ENCODE data around the gene AQP2. TPM values are rescaled to one million over a fixed set of nuclear protein-coding genes. Genes with fewer than 3 reads are reported as not detected.

The AQP2 gene
- total and polyA plus RNA-seq, 2 of the 4 experiments (the other 2 are of a cell fraction), result not detected

DNA sequence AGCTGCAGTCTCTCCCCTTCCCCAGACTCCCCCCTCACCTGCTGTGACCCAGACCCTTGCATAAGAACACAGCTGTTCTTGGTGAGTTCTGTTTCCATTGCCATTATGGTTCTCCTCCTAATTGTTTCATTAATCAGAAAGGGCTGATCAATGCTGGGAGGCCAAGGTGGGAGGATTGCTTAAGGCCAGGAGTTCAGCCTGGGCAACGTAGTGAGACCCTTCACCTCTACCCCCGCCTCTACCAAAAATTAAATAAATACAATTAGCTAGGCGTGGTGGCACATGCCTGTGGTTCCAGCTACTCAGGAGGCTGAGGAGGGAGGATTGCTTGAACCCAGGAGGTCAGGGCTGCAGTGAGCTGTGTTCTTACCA is 29.6 kb upstream of the AQP2 start:
- ATAC-seq (ENCODE audit: low read depth), result no peak
- ChIA-PET CTCF (no interaction called here), POLR2A (ENCODE audit: unreplicated experiment) (interaction anchor here (0.5 kb wide), 1 partner anchor 295 kb away, joined by 5 read pairs; no protein-coding TSS in a partner anchor)
- in situ Hi-C loops (cut with MboI; ENCODE audit: low sequenced_read_pairs), result no loop called here
- no TSS peak for BruUV-seq (replicated peaks)
- H3K4me1 ChIP-seq (ENCODE audit: control insufficient read depth, insufficient read depth, low read length), result no peaks in the 10 kb centered on the region
- no peaks in the 10 kb centered on the region for H3K36me3 ChIP-seq (ENCODE audit: control insufficient read depth, insufficient read depth, low read length)
- no peak overlapping the region for H4K91ac ChIP-seq (ENCODE audit: insufficient read depth, low read depth, low read length)
- no peak for DNase-seq
- intact Hi-C loops (cut with micrococcal nuclease), result no loop called here
- no peak overlapping the region for H2BK5ac ChIP-seq (ENCODE audit: low read depth, low read length, poor library complexity, severe bottlenecking)
- H3K79me1 ChIP-seq (ENCODE audit: low read depth in 1 of 2, low read length in 2 of 2), result no peaks in the 10 kb centered on the region; a peak in 1 of 4 replicates
- H2AK5ac ChIP-seq (ENCODE audit: low read depth, low read length), result no peak overlapping the region
- no peak overlapping the region for H2AK9ac ChIP-seq (replicated peaks; ENCODE audit: low read depth, low read length, poor library complexity)
- H3K4ac ChIP-seq (ENCODE audit: low read depth, low read length), result no peak overlapping the region
- no peaks in the 10 kb centered on the region for H4K20me1 ChIP-seq (ENCODE audit: insufficient read depth, low read length)
- WGBS, 2 experiments (ENCODE audit: extremely low coverage in 2 of 2, insufficient read length in 1 of 2), result no CpG with 5 or more reads among the region's 3 CpGs
- no peak overlapping the region for H3K56ac ChIP-seq (ENCODE audit: extremely low read depth, insufficient read depth, low read length)
- TF ChIP-seq MAZ (IDR thresholded peaks at IDR 0.05; ENCODE audit: borderline replicate concordance, low read depth, low read length) (no peak), RCOR1 (IDR thresholded peaks at IDR 0.05; ENCODE audit: insufficient replicate concordance, low read length) (no peak), CHD1 (IDR thresholded peaks at IDR 0.05; ENCODE audit: low read depth, low read length) (no peak), MAFK (IDR thresholded peaks at IDR 0.05; ENCODE audit: low read depth, low read length) (no peak), RFX5 (IDR thresholded peaks at IDR 0.05; ENCODE audit: low read depth, low read length) (no peak), MXI1 (IDR thresholded peaks at IDR 0.05; ENCODE audit: borderline replicate concordance, low read depth, low read length) (no peak), BHLHE40 (IDR thresholded peaks at IDR 0.05; ENCODE audit: low read depth, low read length) (no peak), NFE2L2 (IDR thresholded peaks at IDR 0.05; ENCODE audit: low read depth, low read length) (no peak), FOS (IDR thresholded peaks at IDR 0.05; ENCODE audit: low read depth, low read length) (no peak), POLR2A (IDR thresholded peaks at IDR 0.05; ENCODE audit: low read depth, low read length) (no peak), CEBPB (IDR thresholded peaks at IDR 0.05; ENCODE audit: low read depth, low read length) (no peak), SMC3 (IDR thresholded peaks at IDR 0.05; ENCODE audit: low read depth, low read length) (no peak), RAD21 (IDR thresholded peaks at IDR 0.05; ENCODE audit: low read length) (no peak)
- TF ChIP-seq, protein P1, sequence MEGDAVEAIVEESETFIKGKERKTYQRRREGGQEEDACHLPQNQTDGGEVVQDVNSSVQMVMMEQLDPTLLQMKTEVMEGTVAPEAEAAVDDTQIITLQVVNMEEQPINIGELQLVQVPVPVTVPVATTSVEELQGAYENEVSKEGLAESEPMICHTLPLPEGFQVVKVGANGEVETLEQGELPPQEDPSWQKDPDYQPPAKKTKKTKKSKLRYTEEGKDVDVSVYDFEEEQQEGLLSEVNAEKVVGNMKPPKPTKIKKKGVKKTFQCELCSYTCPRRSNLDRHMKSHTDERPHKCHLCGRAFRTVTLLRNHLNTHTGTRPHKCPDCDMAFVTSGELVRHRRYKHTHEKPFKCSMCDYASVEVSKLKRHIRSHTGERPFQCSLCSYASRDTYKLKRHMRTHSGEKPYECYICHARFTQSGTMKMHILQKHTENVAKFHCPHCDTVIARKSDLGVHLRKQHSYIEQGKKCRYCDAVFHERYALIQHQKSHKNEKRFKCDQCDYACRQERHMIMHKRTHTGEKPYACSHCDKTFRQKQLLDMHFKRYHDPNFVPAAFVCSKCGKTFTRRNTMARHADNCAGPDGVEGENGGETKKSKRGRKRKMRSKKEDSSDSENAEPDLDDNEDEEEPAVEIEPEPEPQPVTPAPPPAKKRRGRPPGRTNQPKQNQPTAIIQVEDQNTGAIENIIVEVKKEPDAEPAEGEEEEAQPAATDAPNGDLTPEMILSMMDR (conservative IDR thresholded peaks at IDR 0.05; ENCODE audit: low read depth, low read length), result no peak
- TF ChIP-seq, protein P2, sequence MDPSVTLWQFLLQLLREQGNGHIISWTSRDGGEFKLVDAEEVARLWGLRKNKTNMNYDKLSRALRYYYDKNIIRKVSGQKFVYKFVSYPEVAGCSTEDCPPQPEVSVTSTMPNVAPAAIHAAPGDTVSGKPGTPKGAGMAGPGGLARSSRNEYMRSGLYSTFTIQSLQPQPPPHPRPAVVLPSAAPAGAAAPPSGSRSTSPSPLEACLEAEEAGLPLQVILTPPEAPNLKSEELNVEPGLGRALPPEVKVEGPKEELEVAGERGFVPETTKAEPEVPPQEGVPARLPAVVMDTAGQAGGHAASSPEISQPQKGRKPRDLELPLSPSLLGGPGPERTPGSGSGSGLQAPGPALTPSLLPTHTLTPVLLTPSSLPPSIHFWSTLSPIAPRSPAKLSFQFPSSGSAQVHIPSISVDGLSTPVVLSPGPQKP (IDR thresholded peaks at IDR 0.05; ENCODE audit: borderline replicate concordance, low read depth, low read length), result no peak
- TF ChIP-seq, protein P3, sequence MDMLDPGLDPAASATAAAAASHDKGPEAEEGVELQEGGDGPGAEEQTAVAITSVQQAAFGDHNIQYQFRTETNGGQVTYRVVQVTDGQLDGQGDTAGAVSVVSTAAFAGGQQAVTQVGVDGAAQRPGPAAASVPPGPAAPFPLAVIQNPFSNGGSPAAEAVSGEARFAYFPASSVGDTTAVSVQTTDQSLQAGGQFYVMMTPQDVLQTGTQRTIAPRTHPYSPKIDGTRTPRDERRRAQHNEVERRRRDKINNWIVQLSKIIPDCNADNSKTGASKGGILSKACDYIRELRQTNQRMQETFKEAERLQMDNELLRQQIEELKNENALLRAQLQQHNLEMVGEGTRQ (IDR thresholded peaks at IDR 0.05; ENCODE audit: low read depth, low read length), result no peak
- H2BK20ac ChIP-seq (ENCODE audit: low read depth, low read length), result no peak overlapping the region
- no peak overlapping the region for H3K14ac ChIP-seq (replicated peaks; ENCODE audit: low read depth, low read length)
- H3K27me3 ChIP-seq (ENCODE audit: control insufficient read depth, insufficient read depth, low read length), result peaks cover 11% of the 10 kb centered on the region
- H3K4me2 ChIP-seq (ENCODE audit: low read depth, low read length), result no peak overlapping the region
- dilution Hi-C loops (cut with HindIII; ENCODE audit: low sequenced_read_pairs, unreplicated experiment), result no loop called here
- H4K5ac ChIP-seq (ENCODE audit: low read depth, low read length), result no peak overlapping the region
- H2BK15ac ChIP-seq (ENCODE audit: low read depth, low read length), result no peak overlapping the region
- H3K4me3 ChIP-seq (ENCODE audit: insufficient read depth, low read depth, low read length), result no peak overlapping the region
- H3K18ac ChIP-seq (ENCODE audit: low read depth, low read length), result no peak overlapping the region
- H3K9me3 ChIP-seq (ENCODE audit: control insufficient read depth, insufficient read depth, low read length), result no peaks in the 10 kb centered on the region
- no peak overlapping the region for H2BK120ac ChIP-seq (ENCODE audit: low read depth, low read length)
- H2AFZ ChIP-seq (replicated peaks; ENCODE audit: low read length, poor library complexity), result peak overlapping the region; percentile 79
- no peak overlapping the region for H3K9ac ChIP-seq (ENCODE audit: low read depth, low read length)
- peaks cover 9% of the 10 kb centered on the region; the same call in 1 of the 2 replicates for H3K9me1 ChIP-seq (ENCODE audit: insufficient read depth, low read length)
- no peak overlapping the region for H3K27ac ChIP-seq (ENCODE audit: insufficient read depth, low read length)
- no peak overlapping the region for H3K23ac ChIP-seq (ENCODE audit: low read depth, low read length)
- H4K8ac ChIP-seq (ENCODE audit: low read depth in 2 of 2, low read length in 2 of 2), result no peak overlapping the region

Data from IMR-90 (cell line).